Calu3 (cell line): ENCODE data around the gene BMPR1B. TPM values are rescaled to one million over a fixed set of nuclear protein-coding genes. Genes with fewer than 3 reads are reported as not detected.

Source experiments
- BruUV-seq: library from RNA; stranded (reverse); fragments of 400-500 nt; replicated peaks from 2 replicates; lab custom pipeline; 2021; lab: Mats Ljungman, UMichigan
- CTCF ChIA-PET: fragments of 300-600 bp; sonication (Branson Sonifier 250); formaldehyde crosslinking; loops from one replicate; lab custom pipeline; 2022; ENCODE audit warnings: antibody characterized with exemption; lab: Charles Lee
- DNase-seq: peaks from one replicate; pipeline ENCODE4 v3.0.0; 2022
- H3K27ac Mint-ChIP-seq: one replicate; pipeline ENCODE4 v1.8.0; 2022; ENCODE audit warnings: mixed read lengths; ENCODE audit not compliant: unreplicated experiment
- H3K27me3 Mint-ChIP-seq: one replicate; pipeline ENCODE4 v1.8.0; 2022; ENCODE audit warnings: mixed read lengths; ENCODE audit not compliant: unreplicated experiment
- H3K36me3 Mint-ChIP-seq: one replicate; pipeline ENCODE4 v1.8.0; 2022; ENCODE audit warnings: mild to moderate bottlenecking, moderate library complexity, mixed read lengths; ENCODE audit not compliant: insufficient read depth, unreplicated experiment
- H3K4me1 Mint-ChIP-seq: one replicate; pipeline ENCODE4 v1.8.0; 2022; ENCODE audit warnings: mild to moderate bottlenecking, low read depth, mixed read lengths; ENCODE audit not compliant: unreplicated experiment
- H3K4me3 Mint-ChIP-seq: one replicate; pipeline ENCODE4 v1.8.0; 2022; ENCODE audit warnings: mild to moderate bottlenecking, low read depth, moderate library complexity, mixed read lengths; ENCODE audit not compliant: unreplicated experiment
- H3K9me3 Mint-ChIP-seq: one replicate; pipeline ENCODE4 v1.8.0; 2022; ENCODE audit warnings: low read depth, mixed read lengths; ENCODE audit not compliant: unreplicated experiment
- CTCF ChIP-seq: fragments of 200-600 bp; IDR thresholded peaks from one replicate; pipeline ENCODE4 v1.8.0; 2022; ENCODE audit warnings: antibody characterized with exemption; ENCODE audit not compliant: unreplicated experiment
- intact Hi-C: fragments of 100-400 bp; cut with micrococcal nuclease; formaldehyde crosslinking; loops from one replicate; pipeline ENCODE4 v1.10.0; 2022; ENCODE audit not compliant: unreplicated experiment
- total RNA-seq: library from RNA; stranded (reverse); gene quantifications from 2 replicates; pipeline ENCODE4 v1.2.3, GENCODE V29; 2022

The BMPR1B gene
- total RNA-seq, 1 experiment from 2014 or later: 9.2 TPM

- CTCF ChIA-PET: no interaction called here
- intact Hi-C loops: no loop called here
- TF ChIP-seq CTCF: no peak
- no peak for DNase-seq
- H3K9me3 Mint-ChIP-seq: no peaks in the 10 kb centered on the region
- no peaks in the 10 kb centered on the region for H3K27me3 Mint-ChIP-seq
- H3K27ac Mint-ChIP-seq: no peak overlapping the region
- no peak overlapping the region for H3K4me3 Mint-ChIP-seq
- H3K4me1 Mint-ChIP-seq: no peaks in the 10 kb centered on the region
- BruUV-seq: no TSS peak
- H3K36me3 Mint-ChIP-seq: no peaks in the 10 kb centered on the region
Measured at GRCh38 chr4:95048296-95048695, 290.5 kb downstream of the BMPR1B start.

DNA sequence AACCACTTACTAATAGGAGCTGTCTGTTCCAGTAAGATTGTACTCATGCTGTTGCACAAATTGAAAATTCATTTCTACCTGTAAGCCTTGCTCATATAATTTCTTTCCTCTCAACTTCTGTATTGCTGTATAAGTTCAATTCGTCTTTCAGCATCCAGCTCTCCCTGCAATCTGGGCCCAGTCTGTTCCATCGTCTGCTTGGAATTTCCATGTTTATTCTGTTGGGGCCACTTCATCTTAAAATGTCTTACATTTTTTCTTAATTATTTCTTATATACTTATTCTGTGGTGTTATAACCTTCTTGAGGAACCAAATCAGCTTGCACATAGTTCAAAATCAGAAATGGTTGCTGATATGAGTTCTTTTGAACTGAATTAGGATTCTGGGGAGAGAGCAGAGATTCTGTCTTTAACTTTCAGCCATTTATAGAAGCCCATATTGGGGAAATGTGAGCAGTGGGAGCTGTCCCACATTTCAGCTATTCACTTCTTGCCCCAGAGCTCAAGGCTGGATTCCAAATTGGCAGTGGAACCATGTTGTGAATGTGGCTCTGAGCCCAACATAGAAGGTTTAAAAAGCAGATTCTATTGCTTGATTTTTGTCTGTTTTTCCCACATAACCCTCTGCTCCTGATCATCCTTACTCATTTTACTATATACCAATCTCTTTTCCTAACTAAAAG lies 291.9 kb downstream of the BMPR1B start:
- Mint-ChIP-seq H3K27ac (no peak overlapping the region), H3K4me3 (no peak overlapping the region), H3K27me3 (no peaks in the 10 kb centered on the region), H3K9me3 (no peaks in the 10 kb centered on the region), H3K36me3 (no peaks in the 10 kb centered on the region), H3K4me1 (no peaks in the 10 kb centered on the region)
- CTCF ChIA-PET: no interaction called here
- BruUV-seq: no TSS peak
- DNase-seq: no peak
- intact Hi-C loops: no loop called here
- TF ChIP-seq CTCF: no peak

GRCh38 chr4:95050980-95051701 lies 293.4 kb downstream of the BMPR1B start:
- DNase-seq: no peak
- H3K36me3 Mint-ChIP-seq: no peaks in the 10 kb centered on the region
- no TSS peak for BruUV-seq
- no peak overlapping the region for H3K4me3 Mint-ChIP-seq
- H3K4me1 Mint-ChIP-seq: no peaks in the 10 kb centered on the region
- H3K9me3 Mint-ChIP-seq: no peaks in the 10 kb centered on the region
- H3K27ac Mint-ChIP-seq: no peak overlapping the region
- no peaks in the 10 kb centered on the region for H3K27me3 Mint-ChIP-seq
- intact Hi-C loops: no loop called here
- TF ChIP-seq CTCF: no peak
- CTCF ChIA-PET: no interaction called here

DNA sequence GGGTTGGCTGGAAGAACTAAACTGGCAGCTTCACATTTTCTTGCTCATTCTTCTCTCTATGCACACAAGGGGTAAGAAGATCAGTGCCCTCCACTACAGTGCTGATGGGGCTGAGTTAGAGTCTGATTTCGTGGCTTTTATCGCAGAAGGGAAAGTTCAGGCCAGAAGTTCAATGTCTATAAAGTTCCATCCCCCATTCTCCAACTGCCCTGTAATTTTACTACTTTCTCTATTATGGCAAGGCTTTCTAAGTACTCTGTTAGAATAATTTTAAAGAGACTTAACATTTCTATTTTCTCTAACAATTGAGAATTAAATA lies 293.9 kb downstream of the BMPR1B start:
- Mint-ChIP-seq H3K27ac (no peak overlapping the region), H3K4me1 (no peaks in the 10 kb centered on the region), H3K27me3 (no peaks in the 10 kb centered on the region), H3K36me3 (no peaks in the 10 kb centered on the region), H3K9me3 (no peaks in the 10 kb centered on the region), H3K4me3 (no peak overlapping the region)
- DNase-seq: no peak
- TF ChIP-seq CTCF: no peak
- BruUV-seq: no TSS peak
- CTCF ChIA-PET: no interaction called here
- intact Hi-C loops: no loop called here
